Mammary epithelial cell (primary cell): ENCODE data around the gene SNX25.

Experiments
- EZH2 ChIP-seq: IDR thresholded peaks from 2 replicates; pipeline ENCODE4 v1.6.1; 2012; ENCODE audit warnings: low read length, inconsistent platforms, borderline replicate concordance
- TF ChIP-seq, protein P1 (sequence below), 2 donors: IDR thresholded peaks in 1 of 2; conservative IDR thresholded peaks in 1 of 2; 2 replicates each; pipeline ENCODE4 v1.5.1; 2011 to 2012; ENCODE audit warnings: inconsistent platforms in 2 of 2, low read length in 2 of 2, mild to moderate bottlenecking in 2 of 2, control low read depth in 1 of 2, low read depth in 1 of 2; ENCODE audit not compliant: insufficient read depth in 1 of 2; ENCODE audit errors: extremely low read depth in 1 of 2

GRCh38 chr4:185211035-185211434 lies 1.6 kb downstream of the SNX25 start:
- TF ChIP-seq, protein P1, sequence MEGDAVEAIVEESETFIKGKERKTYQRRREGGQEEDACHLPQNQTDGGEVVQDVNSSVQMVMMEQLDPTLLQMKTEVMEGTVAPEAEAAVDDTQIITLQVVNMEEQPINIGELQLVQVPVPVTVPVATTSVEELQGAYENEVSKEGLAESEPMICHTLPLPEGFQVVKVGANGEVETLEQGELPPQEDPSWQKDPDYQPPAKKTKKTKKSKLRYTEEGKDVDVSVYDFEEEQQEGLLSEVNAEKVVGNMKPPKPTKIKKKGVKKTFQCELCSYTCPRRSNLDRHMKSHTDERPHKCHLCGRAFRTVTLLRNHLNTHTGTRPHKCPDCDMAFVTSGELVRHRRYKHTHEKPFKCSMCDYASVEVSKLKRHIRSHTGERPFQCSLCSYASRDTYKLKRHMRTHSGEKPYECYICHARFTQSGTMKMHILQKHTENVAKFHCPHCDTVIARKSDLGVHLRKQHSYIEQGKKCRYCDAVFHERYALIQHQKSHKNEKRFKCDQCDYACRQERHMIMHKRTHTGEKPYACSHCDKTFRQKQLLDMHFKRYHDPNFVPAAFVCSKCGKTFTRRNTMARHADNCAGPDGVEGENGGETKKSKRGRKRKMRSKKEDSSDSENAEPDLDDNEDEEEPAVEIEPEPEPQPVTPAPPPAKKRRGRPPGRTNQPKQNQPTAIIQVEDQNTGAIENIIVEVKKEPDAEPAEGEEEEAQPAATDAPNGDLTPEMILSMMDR (conservative IDR thresholded peaks at IDR 0.05 in 1 of 2, IDR thresholded peaks at IDR 0.05 in 1 of 2; ENCODE audit: extremely low read depth in 1 of 2, insufficient read depth in 1 of 2, low read depth in 1 of 2, low read length in 2 of 2) = no peak
- no peak for TF ChIP-seq EZH2
